ENCODE results near the gene PRR14L.

DNA sequence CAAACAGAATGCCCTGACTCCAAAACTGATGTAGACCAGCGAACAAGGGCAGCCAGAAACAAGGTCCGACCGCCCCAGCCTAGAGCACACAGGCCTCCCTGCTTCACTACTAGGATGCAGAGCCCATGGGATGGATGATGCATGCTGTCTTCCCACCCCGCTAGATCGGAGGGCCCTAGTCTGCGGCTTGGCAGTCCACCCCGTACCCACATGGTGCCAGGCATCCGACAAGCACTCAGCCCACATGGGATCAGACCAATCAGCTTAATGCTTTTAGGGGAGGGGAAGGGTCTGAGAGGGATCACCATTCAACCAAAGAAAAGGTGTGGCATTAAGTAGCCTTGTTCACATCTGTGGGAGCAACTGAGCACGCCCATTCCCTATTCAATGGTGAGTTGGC lies 118.5 kb downstream of the PRR14L start:
- TF ChIP-seq NRF1 (IDR thresholded peaks at IDR 0.05; ENCODE audit: low read depth, low read length) (no peak), REST (IDR thresholded peaks at IDR 0.05; ENCODE audit: low read depth, low read length) (no peak), POLR2AphosphoS5 (IDR thresholded peaks at IDR 0.05; ENCODE audit: low read depth, low read length) (no peak)
- TF ChIP-seq, protein P1, sequence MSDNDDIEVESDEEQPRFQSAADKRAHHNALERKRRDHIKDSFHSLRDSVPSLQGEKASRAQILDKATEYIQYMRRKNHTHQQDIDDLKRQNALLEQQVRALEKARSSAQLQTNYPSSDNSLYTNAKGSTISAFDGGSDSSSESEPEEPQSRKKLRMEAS (IDR thresholded peaks at IDR 0.05; ENCODE audit: low read depth) = no peak
